NCI-H446 (cell line): ENCODE data around the gene PSMD3.
"Not testable (repeated sequence)": the region's sequence is repeated elsewhere in the genome, so short reads cannot be mapped to it uniquely, and the experiment has no call there.

Source experiments
- DNase-seq, 2 experiments: peaks; one replicate each; lab custom pipeline; 2025; lab: John Stamatoyannopoulos, UW

Gene PSMD3

GRCh38 chr17:39997543-39997942 lies 16.9 kb downstream of the PSMD3 start:
- no peak for DNase-seq

- DNase-seq, result no peak
These were observed 18.5 kb downstream of the PSMD3 start for GRCh38 chr17:39999067-39999466.

DNA sequence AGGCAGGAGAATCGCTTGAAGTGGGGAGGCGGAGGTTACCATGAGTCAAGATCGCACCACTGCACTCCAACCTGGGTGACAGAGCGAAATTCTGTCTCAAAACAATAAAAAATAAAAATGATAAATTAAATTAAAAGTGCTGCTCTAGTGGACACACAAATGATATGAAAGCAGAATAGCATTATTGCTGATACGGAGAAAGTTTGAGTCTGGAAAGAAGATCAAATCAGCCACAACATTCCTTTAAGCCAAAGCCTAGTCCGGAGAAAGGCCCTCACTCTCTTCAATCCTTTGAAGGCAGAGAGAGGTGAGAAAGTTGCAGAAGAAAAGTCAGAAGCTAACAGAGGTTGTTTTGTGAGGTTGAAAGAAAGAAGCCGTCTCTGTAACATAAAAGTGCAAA lies 19.6 kb downstream of the PSMD3 start:
- DNase-seq, result no peak

DNA sequence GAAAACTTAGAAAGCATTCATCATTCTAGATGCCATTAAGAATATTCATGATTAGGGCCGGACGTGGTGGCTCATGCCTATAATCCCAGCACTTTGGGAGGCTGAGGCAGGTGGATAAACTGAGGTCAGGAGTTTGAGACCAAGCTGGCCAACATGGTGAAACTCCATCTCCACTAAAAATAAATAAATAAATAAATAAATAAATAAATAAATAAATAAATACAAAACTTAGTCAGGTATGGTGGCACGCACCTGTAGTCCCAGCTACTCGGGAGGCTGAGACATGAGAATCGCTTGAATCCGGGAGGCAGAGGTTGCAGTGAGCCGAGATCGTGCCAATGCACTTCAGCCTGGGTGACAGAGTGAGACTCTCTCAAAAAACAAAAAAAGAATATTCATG lies 20.7 kb downstream of the PSMD3 start:
- not testable (repeated sequence) for DNase-seq

GRCh38 chr17:40004072-40004471 lies 23.5 kb downstream of the PSMD3 start:
- no peak for DNase-seq

GRCh38 chr17:40004712-40005111 lies 24.1 kb downstream of the PSMD3 start:
- no peak for DNase-seq

DNA sequence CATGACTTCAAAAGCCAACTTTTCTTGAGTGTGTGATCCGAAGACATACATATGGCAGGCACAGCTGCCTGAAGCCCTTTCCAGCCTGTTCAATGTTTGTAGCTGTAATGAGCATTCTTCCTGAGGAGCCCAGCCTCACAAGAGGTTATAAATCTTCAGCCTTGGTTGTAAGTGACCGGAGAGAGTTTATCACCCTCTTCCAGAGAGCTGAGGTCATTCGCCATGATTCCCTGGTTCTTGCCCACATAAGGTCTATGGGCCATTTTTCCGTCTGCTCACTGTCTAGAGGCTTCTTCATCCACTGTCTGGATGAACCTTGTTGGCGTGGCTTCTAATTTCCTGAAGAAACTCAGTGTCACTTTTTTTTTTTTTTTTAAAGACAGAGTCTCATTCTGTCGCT lies 24.9 kb downstream of the PSMD3 start:
- DNase-seq, result no peak

- DNase-seq, result not testable (repeated sequence)
These were observed 30.4 kb downstream of the PSMD3 start for GRCh38 chr17:40010946-40011500.

DNA sequence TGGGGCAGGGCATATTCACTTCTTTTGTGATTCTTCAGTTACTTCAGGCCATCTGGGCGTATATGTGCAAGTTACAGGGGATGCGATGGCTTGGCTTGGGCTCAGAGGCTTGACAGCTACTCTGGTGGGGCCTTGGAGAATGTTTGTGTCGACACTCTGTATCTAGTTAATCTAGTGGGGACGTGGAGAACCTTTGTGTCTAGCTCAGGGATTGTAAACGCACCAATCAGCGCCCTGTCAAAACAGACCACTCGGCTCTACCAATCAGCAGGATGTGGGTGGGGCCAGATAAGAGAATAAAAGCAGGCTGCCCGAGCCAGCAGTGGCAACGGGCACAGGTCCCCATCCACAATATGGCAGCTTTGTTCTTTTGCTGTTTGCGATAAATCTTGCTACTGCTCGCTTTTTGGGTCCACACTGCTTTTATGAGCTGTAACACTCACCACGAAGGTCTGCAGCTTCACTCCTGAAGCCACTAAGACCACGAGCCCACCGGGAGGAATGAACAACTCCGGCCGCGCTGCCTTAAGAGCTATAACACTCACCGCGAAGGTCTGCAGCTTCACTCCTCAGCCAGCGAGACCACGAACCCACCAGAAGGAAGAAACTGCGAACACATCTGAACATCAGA lies 31.5 kb downstream of the PSMD3 start:
- DNase-seq, result not testable (repeated sequence)

DNA sequence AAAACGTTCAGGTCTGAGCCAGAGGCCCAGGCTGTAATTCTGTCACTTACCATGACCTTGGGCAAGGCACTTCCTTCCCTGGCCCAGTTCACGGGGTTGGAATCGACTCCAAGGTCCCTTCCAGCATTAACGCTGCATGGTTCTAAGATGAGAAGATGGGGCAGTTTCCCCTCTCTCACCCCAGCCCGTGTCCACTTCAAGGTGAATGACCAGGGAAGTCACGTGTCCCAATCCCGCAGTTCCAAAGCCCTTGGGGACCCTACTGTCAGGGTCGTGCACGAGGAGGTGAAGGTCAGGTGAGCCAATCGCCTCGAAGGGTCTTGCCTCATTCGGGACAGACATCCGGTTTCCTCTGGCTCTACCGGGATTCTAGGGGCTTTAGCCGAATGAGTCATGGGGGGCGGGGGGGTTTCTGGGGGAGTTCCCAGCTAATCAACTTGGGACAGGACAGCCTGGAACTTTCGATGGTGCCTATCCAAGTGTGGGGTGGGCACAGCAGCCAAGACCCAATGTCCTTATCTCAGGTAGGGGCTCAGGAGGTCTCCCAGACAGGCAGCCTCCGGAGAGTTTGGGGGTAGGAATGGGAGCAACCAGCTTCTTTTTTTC lies 33.9 kb downstream of the PSMD3 start:
- DNase-seq, result no peak

DNA sequence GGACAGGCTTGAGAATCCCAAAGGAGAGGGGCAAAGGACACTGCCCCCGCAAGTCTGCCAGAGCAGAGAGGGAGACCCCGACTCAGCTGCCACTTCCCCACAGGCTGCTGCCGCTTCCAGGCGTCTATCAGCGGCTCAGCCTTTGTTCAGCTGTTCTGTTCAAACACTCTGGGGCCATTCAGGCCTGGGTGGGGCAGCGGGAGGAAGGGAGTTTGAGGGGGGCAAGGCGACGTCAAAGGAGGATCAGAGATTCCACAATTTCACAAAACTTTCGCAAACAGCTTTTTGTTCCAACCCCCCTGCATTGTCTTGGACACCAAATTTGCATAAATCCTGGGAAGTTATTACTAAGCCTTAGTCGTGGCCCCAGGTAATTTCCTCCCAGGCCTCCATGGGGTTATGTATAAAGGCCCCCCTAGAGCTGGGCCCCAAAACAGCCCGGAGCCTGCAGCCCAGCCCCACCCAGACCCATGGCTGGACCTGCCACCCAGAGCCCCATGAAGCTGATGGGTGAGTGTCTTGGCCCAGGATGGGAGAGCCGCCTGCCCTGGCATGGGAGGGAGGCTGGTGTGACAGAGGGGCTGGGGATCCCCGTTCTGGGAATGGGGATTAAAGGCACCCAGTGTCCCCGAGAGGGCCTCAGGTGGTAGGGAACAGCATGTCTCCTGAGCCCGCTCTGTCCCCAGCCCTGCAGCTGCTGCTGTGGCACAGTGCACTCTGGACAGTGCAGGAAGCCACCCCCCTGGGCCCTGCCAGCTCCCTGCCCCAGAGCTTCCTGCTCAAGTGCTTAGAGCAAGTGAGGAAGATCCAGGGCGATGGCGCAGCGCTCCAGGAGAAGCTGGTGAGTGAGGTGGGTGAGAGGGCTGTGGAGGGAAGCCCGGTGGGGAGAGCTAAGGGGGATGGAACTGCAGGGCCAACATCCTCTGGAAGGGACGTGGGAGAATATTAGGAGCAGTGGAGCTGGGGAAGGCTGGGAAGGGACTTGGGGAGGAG lies 34.7 kb downstream of the PSMD3 start, which contains the start of gene CSF3:
Gene CSF3, plus strand, starts transcription at position 436 of the 993 bp plus-strand sequence. Its CDS starts 35 bp downstream, at position 471.
- DNase-seq, result no peak

GRCh38 chr17:40015998-40016985 lies 35.7 kb downstream of the PSMD3 start:
- no peak for DNase-seq

DNA sequence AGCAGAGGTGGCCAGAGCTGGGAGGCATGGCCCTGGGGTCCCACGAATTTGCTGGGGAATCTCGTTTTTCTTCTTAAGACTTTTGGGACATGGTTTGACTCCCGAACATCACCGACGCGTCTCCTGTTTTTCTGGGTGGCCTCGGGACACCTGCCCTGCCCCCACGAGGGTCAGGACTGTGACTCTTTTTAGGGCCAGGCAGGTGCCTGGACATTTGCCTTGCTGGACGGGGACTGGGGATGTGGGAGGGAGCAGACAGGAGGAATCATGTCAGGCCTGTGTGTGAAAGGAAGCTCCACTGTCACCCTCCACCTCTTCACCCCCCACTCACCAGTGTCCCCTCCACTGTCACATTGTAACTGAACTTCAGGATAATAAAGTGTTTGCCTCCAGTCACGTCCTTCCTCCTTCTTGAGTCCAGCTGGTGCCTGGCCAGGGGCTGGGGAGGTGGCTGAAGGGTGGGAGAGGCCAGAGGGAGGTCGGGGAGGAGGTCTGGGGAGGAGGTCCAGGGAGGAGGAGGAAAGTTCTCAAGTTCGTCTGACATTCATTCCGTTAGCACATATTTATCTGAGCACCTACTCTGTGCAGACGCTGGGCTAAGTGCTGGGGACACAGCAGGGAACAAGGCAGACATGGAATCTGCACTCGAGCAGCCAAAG lies 36.9 kb downstream of the PSMD3 start:
- DNase-seq, result no peak

GRCh38 chr17:40018211-40019121 lies 37.9 kb downstream of the PSMD3 start:
- peak in 1 of 2 experiments; percentile 44 for DNase-seq

DNA sequence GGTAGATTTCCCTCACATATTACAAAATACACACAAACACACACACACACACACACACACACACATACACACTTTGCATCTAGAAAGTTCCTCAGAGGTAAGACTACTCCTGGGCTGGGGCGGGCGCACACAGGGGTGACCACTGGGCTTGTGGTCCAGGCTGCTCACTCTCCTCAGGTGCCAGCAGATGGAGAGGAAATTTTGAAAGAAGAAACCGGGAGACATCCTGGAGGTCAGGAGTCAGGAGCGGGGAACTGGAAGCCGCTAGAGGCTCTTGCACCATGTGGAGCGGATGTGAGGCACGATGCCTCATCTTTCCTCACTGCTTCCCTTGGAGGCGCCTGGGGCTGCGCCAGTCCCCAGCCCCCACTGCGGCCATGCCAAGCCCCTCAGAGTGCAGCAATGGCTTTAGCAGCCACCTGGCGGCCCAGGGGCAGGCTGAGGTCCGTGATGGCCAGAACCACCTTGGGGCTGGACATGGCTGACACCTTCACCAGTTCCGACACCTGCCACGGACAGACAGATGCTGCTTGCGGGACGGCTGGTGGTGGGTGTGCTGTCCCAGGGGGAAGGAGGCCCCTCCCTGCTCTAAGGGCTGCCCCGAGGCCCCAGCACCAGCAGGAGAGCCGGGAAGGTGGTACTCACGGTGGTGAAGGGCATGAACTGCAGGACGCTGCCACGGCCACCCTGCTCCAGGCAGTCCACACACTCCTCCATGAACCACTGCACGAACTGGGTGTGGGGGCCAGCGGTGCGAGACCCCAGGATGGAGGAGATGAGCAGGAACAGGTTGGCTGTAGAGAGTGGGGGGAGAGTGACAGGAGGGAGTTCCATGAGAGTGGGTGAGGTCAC lies 38.8 kb downstream of the PSMD3 start:
- no peak for DNase-seq

DNA sequence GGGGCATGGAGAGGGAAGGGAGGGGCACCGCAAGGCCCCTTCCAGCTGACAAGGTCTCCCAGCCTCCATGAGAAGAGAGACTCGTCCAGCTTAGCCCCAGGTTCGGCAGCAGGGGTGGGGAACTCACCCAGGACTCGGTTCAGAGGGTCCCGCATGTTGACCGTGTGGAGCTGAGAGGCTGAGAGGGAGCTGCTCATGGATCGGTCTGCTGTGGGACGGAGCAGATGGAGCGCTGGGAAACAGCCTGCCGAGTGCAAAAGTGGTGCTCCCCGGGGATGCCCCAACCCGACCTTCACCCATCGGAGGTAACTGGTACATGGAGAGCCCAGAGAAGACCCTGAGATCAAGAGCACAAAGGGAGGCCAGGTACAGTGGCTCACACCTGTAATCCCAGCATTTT lies 39.5 kb downstream of the PSMD3 start:
- DNase-seq, result no peak

DNA sequence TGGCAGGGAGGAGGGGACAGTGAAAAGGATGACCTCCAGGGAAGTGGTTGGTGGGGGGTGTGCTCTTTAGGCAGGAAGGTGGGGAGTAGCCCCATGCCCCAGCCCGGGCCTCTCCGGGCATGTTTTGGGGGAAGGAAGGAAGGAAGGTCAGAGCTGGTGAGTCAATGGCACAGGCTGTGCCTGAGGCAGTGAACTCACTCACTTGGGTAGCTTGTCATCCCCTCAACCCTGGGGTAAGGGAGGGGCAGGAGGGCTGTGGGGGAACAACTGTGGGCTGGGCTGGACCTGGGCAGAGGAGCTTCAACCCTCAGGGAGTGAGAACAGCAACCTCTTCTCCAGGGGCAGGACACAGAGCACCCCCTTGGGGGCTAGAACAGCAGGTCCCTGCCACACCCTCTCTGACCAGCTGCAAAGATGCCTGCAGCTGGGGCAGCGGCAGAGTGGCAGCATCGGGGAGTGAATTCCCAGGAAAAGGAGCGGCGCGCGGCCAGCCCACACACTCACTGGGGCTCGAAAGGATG lies 40.9 kb downstream of the PSMD3 start:
- no peak for DNase-seq

- no peak for DNase-seq
These were observed 41.9 kb downstream of the PSMD3 start for GRCh38 chr17:40022497-40022896.
